SK-N-DZ (cell line): Measurements from ENCODE around the gene EXD2. TPM values are rescaled to one million over a fixed set of nuclear protein-coding genes. Genes with fewer than 3 reads are reported as not detected.
"Not testable (repeated sequence)": the region's sequence is repeated elsewhere in the genome, so short reads cannot be mapped to it uniquely, and the experiment has no call there.

ENCODE experiments used
- DNase-seq: peaks from one replicate; pipeline ENCODE4 v3.0.0-alpha.2; 2015; ENCODE audit warnings: low spot score
- polyA plus RNA-seq, 2 experiments: library from polyadenylated mRNA; depleted of rRNA; stranded (reverse); fragments of >200 nt; gene quantifications; 2 replicates each; pipeline ENCODE4 v1.2.3, GENCODE V29; 2014

Gene EXD2
- polyA plus RNA-seq (2014; cell fraction: cytosol; rRNA removed) = 16.1 and 16.6 TPM in 2 replicates
- polyA plus RNA-seq (2014; cell fraction: nucleus; rRNA removed) = 17.2 and 17.7 TPM in 2 replicates

- peak; percentile 89 for DNase-seq
Measured at GRCh38 chr14:69191340-69192111, at the start of gene EXD2. EXD2 (plus strand) TSS chr14:69191498; CDS start chr14:69209471, 17,973 bp downstream.

GRCh38 chr14:69141550-69141949 is 49.7 kb upstream of the EXD2 start:
- no peak for DNase-seq

- no peak for DNase-seq
Measured at GRCh38 chr14:69142101-69142500, 49.2 kb upstream of the EXD2 start.

- no peak for DNase-seq
Measured at GRCh38 chr14:69149461-69150244, 41.6 kb upstream of the EXD2 start.

- DNase-seq = peak; percentile 76
Measured at GRCh38 chr14:69151458-69152180, 39.7 kb upstream of the EXD2 start.

- DNase-seq = no peak
Measured at GRCh38 chr14:69152181-69152901, 39.0 kb upstream of the EXD2 start.

- DNase-seq = no peak
Measured at GRCh38 chr14:69152902-69153151, 38.5 kb upstream of the EXD2 start, which contains the start of gene DCAF5. DCAF5 (minus strand) TSS chr14:69153119; CDS start chr14:69152978, 141 bp downstream.

- DNase-seq = peak; percentile 87
Measured at GRCh38 chr14:69153152-69153872, 38.0 kb upstream of the EXD2 start.

GRCh38 chr14:69153873-69154270 is 37.4 kb upstream of the EXD2 start:
- DNase-seq = peak; percentile 9

GRCh38 chr14:69154779-69155178 is 36.5 kb upstream of the EXD2 start:
- peak; percentile 39 for DNase-seq

GRCh38 chr14:69156224-69156623 is 35.1 kb upstream of the EXD2 start:
- no peak for DNase-seq

- no peak for DNase-seq
Measured at GRCh38 chr14:69161590-69161989, 29.7 kb upstream of the EXD2 start.

GRCh38 chr14:69165787-69166186 is 25.5 kb upstream of the EXD2 start:
- not testable (repeated sequence) for DNase-seq

- DNase-seq = no peak
Measured at GRCh38 chr14:69170839-69171238, 20.5 kb upstream of the EXD2 start.

- no peak for DNase-seq
Measured at GRCh38 chr14:69171569-69171968, 19.7 kb upstream of the EXD2 start.

GRCh38 chr14:69175130-69175529 is 16.2 kb upstream of the EXD2 start:
- no peak for DNase-seq

- DNase-seq = no peak
Measured at GRCh38 chr14:69181491-69181890, 9.8 kb upstream of the EXD2 start.

GRCh38 chr14:69182580-69182979 is 8.7 kb upstream of the EXD2 start:
- not testable (repeated sequence) for DNase-seq

GRCh38 chr14:69183735-69184134 is 7.6 kb upstream of the EXD2 start:
- DNase-seq = no peak

- no peak for DNase-seq
Measured at GRCh38 chr14:69190191-69190590, 1.1 kb upstream of the EXD2 start.

- DNase-seq = no peak
Measured at GRCh38 chr14:69193721-69194120, 2.4 kb downstream of the EXD2 start.
